Measurements from ENCODE around the gene ALK. TPM values are rescaled to one million over a fixed set of nuclear protein-coding genes. Genes with fewer than 3 reads are reported as not detected.

The ALK gene
- total RNA-seq, 2 donors from 2014 or later = 0.13 to 0.46 TPM

- DNase-seq = peak; percentile 17
- Mint-ChIP-seq H3K4me1 (peaks cover 8% of the 10 kb centered on the region), H3K27ac (no peak overlapping the region), H3K36me3 (ENCODE audit: low read depth) (no peaks in the 10 kb centered on the region), H3K4me3 (no peak overlapping the region), H3K9me3 (no peaks in the 10 kb centered on the region), H3K27me3 (ENCODE audit: insufficient read depth) (peaks cover 18% of the 10 kb centered on the region)
- H3K27me3 ChIP-seq (ENCODE audit: control insufficient read depth, insufficient read depth, low read length, poor library complexity, severe bottlenecking) = no peaks in the 10 kb centered on the region
- H3K4me1 ChIP-seq (ENCODE audit: control insufficient read depth, insufficient read depth, low read length) = no peaks in the 10 kb centered on the region
- peak overlapping the region; percentile 81 for H3K27ac ChIP-seq (ENCODE audit: low read depth, low read length)
- H3K9me3 ChIP-seq (ENCODE audit: control insufficient read depth, low read length) = no peaks in the 10 kb centered on the region
- no peaks in the 10 kb centered on the region for H3K36me3 ChIP-seq (ENCODE audit: control insufficient read depth, insufficient read depth, low read length)
- WGBS, 2 experiments (ENCODE audit: insufficient coverage in 1 of 2, insufficient read length in 1 of 2) = 88 to 93% methylated on average over 1 to 3 of the region's 3 CpGs
- no peak overlapping the region for H3K9ac ChIP-seq (ENCODE audit: extremely low read depth, low read length, poor library complexity, severe bottlenecking)
- H3K4me3 ChIP-seq (ENCODE audit: low read length) = no peak overlapping the region
- no peak for TF ChIP-seq CTCF (conservative IDR thresholded peaks at IDR 0.05)
Measured at GRCh38 chr2:29281916-29282247, 639.5 kb downstream of the ALK start.

GRCh38 chr2:29281086-29281915, 640.1 kb downstream of the ALK start:
- 60 to 76% methylated on average over 12 to 15 of the region's 15 CpGs for WGBS, 2 experiments (ENCODE audit: insufficient coverage in 1 of 2, insufficient read length in 1 of 2)
- Mint-ChIP-seq H3K27ac (no peak overlapping the region), H3K4me1 (peaks cover 8% of the 10 kb centered on the region), H3K27me3 (ENCODE audit: insufficient read depth) (peaks cover 20% of the 10 kb centered on the region), H3K36me3 (ENCODE audit: low read depth) (no peaks in the 10 kb centered on the region), H3K4me3 (no peak overlapping the region), H3K9me3 (no peaks in the 10 kb centered on the region)
- Histone ChIP-seq H3K27ac (ENCODE audit: low read depth, low read length) (peak overlapping the region; percentile 88), H3K4me1 (ENCODE audit: control insufficient read depth, insufficient read depth, low read length) (no peaks in the 10 kb centered on the region), H3K9ac (ENCODE audit: extremely low read depth, low read length, poor library complexity, severe bottlenecking) (no peak overlapping the region), H3K4me3 (ENCODE audit: low read length) (no peak overlapping the region), H3K9me3 (ENCODE audit: control insufficient read depth, low read length) (no peaks in the 10 kb centered on the region), H3K27me3 (ENCODE audit: control insufficient read depth, insufficient read depth, low read length, poor library complexity, severe bottlenecking) (no peaks in the 10 kb centered on the region), H3K36me3 (ENCODE audit: control insufficient read depth, insufficient read depth, low read length) (no peaks in the 10 kb centered on the region)
- no peak for TF ChIP-seq CTCF (conservative IDR thresholded peaks at IDR 0.05)
- peak; percentile 39 for DNase-seq

- no peaks in the 10 kb centered on the region for H3K9me3 ChIP-seq (ENCODE audit: control insufficient read depth, low read length)
- Mint-ChIP-seq H3K9me3 (no peaks in the 10 kb centered on the region), H3K27me3 (ENCODE audit: insufficient read depth) (peaks cover 20% of the 10 kb centered on the region), H3K4me3 (no peak overlapping the region), H3K4me1 (peaks cover 25% of the 10 kb centered on the region), H3K27ac (no peak overlapping the region), H3K36me3 (ENCODE audit: low read depth) (no peaks in the 10 kb centered on the region)
- no peak overlapping the region for H3K9ac ChIP-seq (ENCODE audit: extremely low read depth, low read length, poor library complexity, severe bottlenecking)
- H3K27me3 ChIP-seq (ENCODE audit: control insufficient read depth, insufficient read depth, low read length, poor library complexity, severe bottlenecking) = no peaks in the 10 kb centered on the region
- no peak overlapping the region for H3K4me3 ChIP-seq (ENCODE audit: low read length)
- H3K4me1 ChIP-seq (ENCODE audit: control insufficient read depth, insufficient read depth, low read length) = peaks cover 3% of the 10 kb centered on the region
- no peak overlapping the region for H3K27ac ChIP-seq (ENCODE audit: low read depth, low read length)
- WGBS, 2 experiments (ENCODE audit: insufficient coverage in 1 of 2, insufficient read length in 1 of 2) = 94 to 95% methylated on average over 7 to 9 of the region's 9 CpGs
- no peak for TF ChIP-seq CTCF (conservative IDR thresholded peaks at IDR 0.05)
- H3K36me3 ChIP-seq (ENCODE audit: control insufficient read depth, insufficient read depth, low read length) = no peaks in the 10 kb centered on the region
- DNase-seq = peak; percentile 16
Measured at GRCh38 chr2:29278966-29279365, 642.4 kb downstream of the ALK start.
